IMR-90 (cell line): Measurements from ENCODE around the gene ITM2B. TPM values are rescaled to one million over a fixed set of nuclear protein-coding genes. Genes with fewer than 3 reads are reported as not detected.

Experiments used
- ATAC-seq: fragments of 200-7000 bp; cut with Tn5 transposase; 2 replicates; pipeline ENCODE4 v1.9.1; 2020; ENCODE audit warnings: low read depth, mild to moderate bottlenecking, moderate library complexity
- BruUV-seq: library from RNA; stranded (reverse); fragments of 400-500 nt; replicated peaks from 2 replicates; lab custom pipeline; 2021; lab: Mats Ljungman, UMichigan
- CTCF ChIA-PET: fragments of 300-600 bp; formaldehyde crosslinking; extraction: SDS; loops from one replicate; lab custom pipeline; 2021; ENCODE audit warnings: antibody characterized with exemption; lab: Yijun Ruan, JAX
- POLR2A ChIA-PET: fragments of 300-600 bp; sonication (Branson Sonifier 250); formaldehyde crosslinking; loops from one replicate; lab custom pipeline; 2022; ENCODE audit warnings: antibody characterized with exemption; ENCODE audit not compliant: unreplicated experiment; lab: Charles Lee
- DNase-seq: peaks from one replicate; pipeline ENCODE4 v3.0.0; 2013
- H2AFZ ChIP-seq: replicated peaks from 2 replicates; pipeline ENCODE3; 2013; ENCODE audit warnings: low read length, mild to moderate bottlenecking; ENCODE audit not compliant: poor library complexity
- H2AK5ac ChIP-seq: 2 replicates; pipeline ENCODE4 v1.6.1; 2013; ENCODE audit warnings: low read depth, low read length, inconsistent platforms
- H2AK9ac ChIP-seq: replicated peaks from 2 replicates; pipeline ENCODE3; 2013; ENCODE audit warnings: mild to moderate bottlenecking, low read depth, low read length, moderate library complexity; ENCODE audit not compliant: poor library complexity
- H2BK120ac ChIP-seq: 2 replicates; pipeline ENCODE4 v1.6.1; 2013; ENCODE audit warnings: low read depth, low read length, inconsistent platforms
- H2BK15ac ChIP-seq: 3 replicates; pipeline ENCODE4 v1.6.1; 2013; ENCODE audit warnings: low read depth, low read length, inconsistent platforms
- H2BK20ac ChIP-seq: 2 replicates; pipeline ENCODE4 v1.6.1; 2013; ENCODE audit warnings: low read depth, mild to moderate bottlenecking, inconsistent platforms, low read length, moderate library complexity
- H2BK5ac ChIP-seq: 2 replicates; pipeline ENCODE4 v1.6.1; 2013; ENCODE audit warnings: mild to moderate bottlenecking, low read depth, low read length, inconsistent platforms; ENCODE audit not compliant: poor library complexity, severe bottlenecking
- H3K14ac ChIP-seq: replicated peaks from 2 replicates; pipeline ENCODE4 v1.6.1; 2013; ENCODE audit warnings: low read depth, low read length, inconsistent platforms
- H3K18ac ChIP-seq: 2 replicates; pipeline ENCODE4 v1.6.1; 2013; ENCODE audit warnings: low read depth, low read length, control low read depth
- H3K23ac ChIP-seq: 2 replicates; pipeline ENCODE4 v1.6.1; 2013; ENCODE audit warnings: low read depth, low read length, inconsistent platforms
- H3K27ac ChIP-seq: 2 replicates; pipeline ENCODE4 v1.5.1; 2013; ENCODE audit warnings: mild to moderate bottlenecking, control low read depth, low read length; ENCODE audit not compliant: insufficient read depth
- H3K27me3 ChIP-seq: 2 replicates; pipeline ENCODE4 v1.6.1; 2013; ENCODE audit warnings: low read length; ENCODE audit not compliant: control insufficient read depth, insufficient read depth
- H3K36me3 ChIP-seq: 2 replicates; pipeline ENCODE4 v1.6.1; 2013; ENCODE audit warnings: low read length, mixed read lengths; ENCODE audit not compliant: control insufficient read depth, insufficient read depth
- H3K4ac ChIP-seq: 2 replicates; pipeline ENCODE4 v1.6.1; 2013; ENCODE audit warnings: low read depth, low read length, inconsistent platforms
- H3K4me1 ChIP-seq: 2 replicates; pipeline ENCODE4 v1.6.1; 2013; ENCODE audit warnings: low read length, mixed read lengths; ENCODE audit not compliant: control insufficient read depth, insufficient read depth
- H3K4me2 ChIP-seq: 2 replicates; pipeline ENCODE4 v1.6.1; 2013; ENCODE audit warnings: low read depth, mild to moderate bottlenecking, control low read depth, low read length, moderate library complexity
- H3K4me3 ChIP-seq: 2 replicates; pipeline ENCODE4 v1.5.1; 2013; ENCODE audit warnings: low read depth, mild to moderate bottlenecking, control low read depth, low read length, moderate library complexity; ENCODE audit not compliant: insufficient read depth
- H3K56ac ChIP-seq: 2 replicates; pipeline ENCODE4 v1.6.1; 2013; ENCODE audit warnings: low read length, inconsistent platforms; ENCODE audit not compliant: insufficient read depth; ENCODE audit errors: extremely low read depth
- H3K79me1 ChIP-seq, 2 experiments: 2 replicates each; pipeline ENCODE4 v1.6.1; 2013; ENCODE audit warnings: low read length in 2 of 2, inconsistent platforms in 1 of 2, low read depth in 1 of 2
- H3K9ac ChIP-seq: 2 replicates; pipeline ENCODE4 v1.6.1; 2013; ENCODE audit warnings: low read depth, low read length, control low read depth
- H3K9me1 ChIP-seq: 2 replicates; pipeline ENCODE4 v1.6.1; 2013; ENCODE audit warnings: low read length, inconsistent platforms; ENCODE audit not compliant: insufficient read depth
- H3K9me3 ChIP-seq: 2 replicates; pipeline ENCODE4 v1.6.1; 2013; ENCODE audit warnings: low read length; ENCODE audit not compliant: control insufficient read depth, insufficient read depth
- H4K20me1 ChIP-seq: 2 replicates; pipeline ENCODE4 v1.6.1; 2013; ENCODE audit warnings: low read length, inconsistent platforms; ENCODE audit not compliant: insufficient read depth
- H4K5ac ChIP-seq: 2 replicates; pipeline ENCODE4 v1.6.1; 2013; ENCODE audit warnings: mild to moderate bottlenecking, low read depth, low read length, control low read depth
- H4K8ac ChIP-seq, 2 experiments: 2 replicates each; pipeline ENCODE4 v1.6.1; 2013; ENCODE audit warnings: low read depth in 2 of 2, low read length in 2 of 2, control low read depth in 1 of 2, inconsistent platforms in 1 of 2
- H4K91ac ChIP-seq: 2 replicates; pipeline ENCODE4 v1.6.1; 2013; ENCODE audit warnings: low read depth, low read length, inconsistent platforms; ENCODE audit not compliant: insufficient read depth
- BHLHE40 ChIP-seq: fragments of 150-350 bp; IDR thresholded peaks from 2 replicates; pipeline ENCODE4 v1.6.1; 2016; ENCODE audit warnings: mild to moderate bottlenecking, low read depth, low read length
- CTCF ChIP-seq: conservative IDR thresholded peaks from 2 replicates; pipeline ENCODE4 v1.5.1; 2012; ENCODE audit warnings: mild to moderate bottlenecking, low read depth, low read length, improper control_type of control experiment
- POLR2A ChIP-seq: IDR thresholded peaks from 2 replicates; pipeline ENCODE4 v1.6.1; 2012; ENCODE audit warnings: mild to moderate bottlenecking, low read depth, low read length
- RAD21 ChIP-seq: IDR thresholded peaks from 2 replicates; pipeline ENCODE4 v1.6.1; 2012; ENCODE audit warnings: low read length, improper control_type of control experiment
- RFX5 ChIP-seq: IDR thresholded peaks from 2 replicates; pipeline ENCODE4 v1.8.0; 2012; ENCODE audit warnings: low read depth, mild to moderate bottlenecking, low read length, moderate library complexity
- WGBS, 2 experiments: methylation state at CpG; one replicate each; pipeline versions ENCODE4 v1.1.5 to v1.1.7; 2013; ENCODE audit warnings: missing lambda C conversion rate in 2 of 2; ENCODE audit not compliant: insufficient read length in 1 of 2; ENCODE audit errors: extremely low coverage in 2 of 2; 5-methylcytosine and 5-hydroxymethylcytosine counted together
- dilution Hi-C: fragments of 300-500 bp; cut with HindIII; formaldehyde crosslinking; loops from one replicate; pipeline ENCODE4 v1.14.3; 2018; ENCODE audit warnings: low sequenced_read_pairs; ENCODE audit not compliant: unreplicated experiment
- in situ Hi-C: fragments of 300-500 bp; cut with MboI; formaldehyde crosslinking; loops from 3 replicates; pipeline ENCODE4 v1.14.3; 2019; ENCODE audit warnings: low sequenced_read_pairs, inconsistent platforms, mixed read lengths
- intact Hi-C: fragments of 100-400 bp; cut with micrococcal nuclease; formaldehyde crosslinking; loops from 2 replicates; pipeline ENCODE4 v1.10.0; 2022
- polyA plus RNA-seq, 3 experiments: library from polyadenylated mRNA; depleted of rRNA; stranded (reverse); fragments of >200 nt; gene quantifications; 2 replicates each; pipeline ENCODE4 v1.2.3, GENCODE V29; 2012; ENCODE audit warnings: low replicate concordance in 1 of 3
- total RNA-seq: library from RNA; depleted of rRNA; stranded (reverse); fragments of >200 nt; gene quantifications from 2 replicates; pipeline ENCODE4 v1.2.3, GENCODE V29; 2012
- TF ChIP-seq, protein P1 (sequence below): fragments of 150-350 bp; IDR thresholded peaks from 2 replicates; pipeline ENCODE4 v1.6.1; 2016; ENCODE audit warnings: low read depth, mild to moderate bottlenecking, low read length, moderate library complexity, borderline replicate concordance

Gene ITM2B
- total and polyA plus RNA-seq, 2 of the 4 experiments (the other 2 are of a cell fraction): 51.1 to 158 TPM

DNA sequence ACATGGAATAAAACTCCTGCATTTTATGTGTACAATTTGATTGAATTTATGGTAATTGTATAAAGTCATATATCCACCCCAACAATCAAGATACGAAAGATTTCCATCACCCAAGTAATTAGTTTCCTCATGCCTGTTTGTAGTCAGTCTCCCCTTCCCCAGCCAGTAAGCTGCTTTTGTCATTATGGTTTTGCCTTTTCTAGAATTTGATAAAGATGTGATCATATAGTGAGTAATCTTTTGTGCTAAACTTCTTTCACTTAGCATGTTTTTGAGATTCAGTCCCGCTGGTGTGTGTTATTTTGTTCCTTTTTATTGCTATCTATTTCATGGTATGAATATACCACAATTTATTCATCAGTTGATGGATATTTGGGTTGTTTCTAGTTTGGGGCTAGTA lies 16.0 kb downstream of the ITM2B start:
- in situ Hi-C loops: no loop called here
- Histone ChIP-seq H3K4me2 (no peak overlapping the region), H2AK9ac (no peak overlapping the region), H2AFZ (no peak overlapping the region), H2BK20ac (no peak overlapping the region), H3K23ac (no peak overlapping the region), H3K4me1 (peaks cover 4% of the 10 kb centered on the region; the same call in 1 of the 2 replicates), H4K91ac (no peak overlapping the region), H2BK5ac (no peak overlapping the region), H2BK15ac (no peak overlapping the region), H3K18ac (no peak overlapping the region), H3K4me3 (no peak overlapping the region), H3K9me1 (no peaks in the 10 kb centered on the region; the same call in 1 of the 2 replicates), H3K9me3 (no peaks in the 10 kb centered on the region), H4K20me1 (peaks cover 5% of the 10 kb centered on the region), H2AK5ac (no peak overlapping the region), H4K5ac (no peak overlapping the region), H3K9ac (no peak overlapping the region), H3K4ac (no peak overlapping the region), H3K27me3 (no peaks in the 10 kb centered on the region), H3K79me1 (peaks cover 19 to 36% of the 10 kb centered on the region in 2 experiments), H3K27ac (no peak overlapping the region), H2BK120ac (no peak overlapping the region), H3K56ac (no peak overlapping the region), H3K36me3 (no peaks in the 10 kb centered on the region), H3K14ac (no peak overlapping the region), H4K8ac (no peak overlapping the region)
- TF ChIP-seq POLR2A (no peak), CTCF (no peak), BHLHE40 (no peak), RAD21 (no peak), RFX5 (no peak)
- TF ChIP-seq, protein P1, sequence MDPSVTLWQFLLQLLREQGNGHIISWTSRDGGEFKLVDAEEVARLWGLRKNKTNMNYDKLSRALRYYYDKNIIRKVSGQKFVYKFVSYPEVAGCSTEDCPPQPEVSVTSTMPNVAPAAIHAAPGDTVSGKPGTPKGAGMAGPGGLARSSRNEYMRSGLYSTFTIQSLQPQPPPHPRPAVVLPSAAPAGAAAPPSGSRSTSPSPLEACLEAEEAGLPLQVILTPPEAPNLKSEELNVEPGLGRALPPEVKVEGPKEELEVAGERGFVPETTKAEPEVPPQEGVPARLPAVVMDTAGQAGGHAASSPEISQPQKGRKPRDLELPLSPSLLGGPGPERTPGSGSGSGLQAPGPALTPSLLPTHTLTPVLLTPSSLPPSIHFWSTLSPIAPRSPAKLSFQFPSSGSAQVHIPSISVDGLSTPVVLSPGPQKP: no peak
- no CpG with 5 or more reads among the region's 2 CpGs for WGBS, 2 experiments
- no TSS peak for BruUV-seq
- ATAC-seq: no peak
- POLR2A ChIA-PET: interaction anchor here (0.5 kb wide), 1 partner anchor 164 kb away, joined by 5 read pairs; no protein-coding TSS in a partner anchor
- no peak for DNase-seq
- CTCF ChIA-PET: no interaction called here
- dilution Hi-C loops: no loop called here
- intact Hi-C loops: no loop called here
